Fibroblast of villous mesenchyme (primary cell): ENCODE data around the gene TBC1D22A. TPM values are rescaled to one million over a fixed set of nuclear protein-coding genes. Genes with fewer than 3 reads are reported as not detected.

Experiments
- DNase-seq: peaks from one replicate; pipeline ENCODE4 v3.0.0-alpha.2; 2010; ENCODE audit warnings: low read depth
- H3K4me3 ChIP-seq: 2 replicates; pipeline ENCODE4 v1.5.1; 2011; ENCODE audit warnings: low read depth, mild to moderate bottlenecking, low read length
- CTCF ChIP-seq: IDR thresholded peaks from 2 replicates; pipeline ENCODE4 v1.5.1; 2012; ENCODE audit warnings: low read depth, mild to moderate bottlenecking, low read length; ENCODE audit not compliant: insufficient read depth
- total RNA-seq: library from RNA; depleted of rRNA; stranded (reverse); fragments of >200 nt; gene quantifications from 2 replicates; pipeline ENCODE4 v1.2.3, GENCODE V29; 2012

Gene TBC1D22A
- total RNA-seq, 1 donor, result 12.5 TPM

GRCh38 chr22:46726066-46726985 lies 36.1 kb upstream of the TBC1D22A start:
- DNase-seq, result peak; percentile 48

GRCh38 chr22:46726986-46727317 lies 35.5 kb upstream of the TBC1D22A start:
- DNase-seq, result no peak
- no peak overlapping the region for H3K4me3 ChIP-seq
- TF ChIP-seq CTCF, result no peak

More at GRCh38 chr22:46726066-46726985, 36.1 kb upstream of the TBC1D22A start:
- no peak for TF ChIP-seq CTCF
- H3K4me3 ChIP-seq, result no peak overlapping the region

GRCh38 chr22:46727813-46728364 lies 34.6 kb upstream of the TBC1D22A start:
- H3K4me3 ChIP-seq, result no peak overlapping the region
- DNase-seq, result no peak
- TF ChIP-seq CTCF, result no peak

GRCh38 chr22:46728470-46728869 lies 34.0 kb upstream of the TBC1D22A start:
- DNase-seq, result no peak
- no peak overlapping the region for H3K4me3 ChIP-seq

GRCh38 chr22:46730568-46731245 lies 31.7 kb upstream of the TBC1D22A start:
- DNase-seq, result peak; percentile 82
- no peak overlapping the region for H3K4me3 ChIP-seq
- no peak for TF ChIP-seq CTCF

More at GRCh38 chr22:46728470-46728869, 34.0 kb upstream of the TBC1D22A start:
- no peak for TF ChIP-seq CTCF

- no peak overlapping the region for H3K4me3 ChIP-seq
- peak; percentile 48 for DNase-seq
- no peak for TF ChIP-seq CTCF
Measured at GRCh38 chr22:46731246-46732040, 31.0 kb upstream of the TBC1D22A start.
